ENCODE data around the gene ROR1. TPM values are rescaled to one million over a fixed set of nuclear protein-coding genes. Genes with fewer than 3 reads are reported as not detected.

The ROR1 gene
- total RNA-seq, 1 experiment from 2014 or later: 2.7 TPM

DNA sequence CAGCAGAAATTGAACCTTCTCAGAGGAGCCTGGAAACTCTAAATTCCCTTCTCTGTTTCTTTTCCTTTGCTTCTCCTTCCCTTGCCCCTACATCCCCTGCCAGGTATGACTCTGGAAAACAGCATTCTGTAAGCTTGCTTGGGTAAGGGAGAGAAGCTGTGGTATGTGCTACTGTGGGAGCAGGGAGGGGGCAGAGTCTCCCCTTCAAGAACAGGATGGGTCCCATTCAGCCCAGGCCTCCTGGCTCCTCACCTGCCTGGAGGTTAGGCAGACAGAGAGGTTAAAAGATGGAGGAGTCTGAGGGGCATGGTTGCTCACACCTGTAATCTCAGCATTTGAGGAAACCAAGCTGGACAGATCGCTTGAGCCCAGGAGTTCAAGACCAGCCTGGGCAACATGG lies 389.0 kb downstream of the ROR1 start:
- intact Hi-C loops (cut with micrococcal nuclease): no loop called here
- Histone ChIP-seq H3K27ac (ENCODE audit: low read depth, low read length) (no peak overlapping the region), H3K4me3 (replicated peaks in 1 of 2; ENCODE audit: low read depth in 1 of 2, low read length in 2 of 2) (no peak overlapping the region), H3K9me2 (ENCODE audit: insufficient read depth) (no peaks in the 10 kb centered on the region), H3K4me1 (ENCODE audit: control insufficient read depth in 1 of 2, insufficient read depth in 2 of 2, low read length in 2 of 2) (no peaks in the 10 kb centered on the region), H3K9ac (ENCODE audit: low read length) (no peak overlapping the region), H2AFZ (ENCODE audit: low read depth, low read length, poor library complexity, severe bottlenecking) (no peak overlapping the region), H3K79me2 (ENCODE audit: insufficient read depth, low read length) (no peaks in the 10 kb centered on the region), H3K36me3 (ENCODE audit: control insufficient read depth in 1 of 2, insufficient read depth in 2 of 2, low read length in 2 of 2) (no peaks in the 10 kb centered on the region), H3K4me2 (ENCODE audit: low read length) (no peak overlapping the region), H3K27me3 (ENCODE audit: insufficient read depth, low read length) (no peaks in the 10 kb centered on the region), H3K9me3 (ENCODE audit: control insufficient read depth in 1 of 2, insufficient read depth in 1 of 2, low read depth in 1 of 2, low read length in 2 of 2) (no peaks in the 10 kb centered on the region), H4K20me1 (ENCODE audit: insufficient read depth) (no peaks in the 10 kb centered on the region)
- POLR2A ChIA-PET: no interaction called here
- DNase-seq (ENCODE audit: low read depth, low spot score): no peak
- CTCF ChIA-PET: interaction anchor here (1.7 kb wide), 1 partner anchor 501 kb away, joined by 3 read pairs; no protein-coding TSS in a partner anchor
- no TSS peak for BruUV-seq (replicated peaks)
- RAD21 ChIA-PET (ENCODE audit: low non-redundant PET in 1 of 2, low total read pairs in 2 of 2, uncharacterized antibody in 2 of 2, unreplicated experiment in 2 of 2): interaction anchor here in 1 of 2 experiments (0.7 kb wide), 1 partner anchor 25 kb away, joined by 3 read pairs; no protein-coding TSS in a partner anchor
- no peak for ATAC-seq
- TF ChIP-seq EZH2phosphoT487 (IDR thresholded peaks at IDR 0.05; ENCODE audit: borderline replicate concordance): no peak
- TF ChIP-seq TCF7L2 (IDR thresholded peaks at IDR 0.05; ENCODE audit: borderline replicate concordance, extremely low read depth, insufficient read depth, insufficient read length): no peak
- no peak for TF ChIP-seq ZFX (IDR thresholded peaks at IDR 0.05)
- no peak for TF ChIP-seq SRF (IDR thresholded peaks at IDR 0.05; ENCODE audit: low read depth)
- no peak for TF ChIP-seq POLR2AphosphoS5 (IDR thresholded peaks at IDR 0.05; ENCODE audit: low read depth, low read length)
- no peak for TF ChIP-seq YY1 (IDR thresholded peaks at IDR 0.05; ENCODE audit: extremely low read depth, insufficient replicate concordance, low read depth, low read length)
- no peak for TF ChIP-seq CEBPB (IDR thresholded peaks at IDR 0.05; ENCODE audit: low read depth)
- TF ChIP-seq, protein P1, sequence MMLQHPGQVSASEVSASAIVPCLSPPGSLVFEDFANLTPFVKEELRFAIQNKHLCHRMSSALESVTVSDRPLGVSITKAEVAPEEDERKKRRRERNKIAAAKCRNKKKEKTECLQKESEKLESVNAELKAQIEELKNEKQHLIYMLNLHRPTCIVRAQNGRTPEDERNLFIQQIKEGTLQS (IDR thresholded peaks at IDR 0.05): no peak
- no peak for TF ChIP-seq FOSL1 (IDR thresholded peaks at IDR 0.05; ENCODE audit: low read depth)
- no peak for TF ChIP-seq EGR1 (IDR thresholded peaks at IDR 0.05; ENCODE audit: low read depth)
- no peak for TF ChIP-seq SP1 (IDR thresholded peaks at IDR 0.05; ENCODE audit: low read depth)
- no peak for TF ChIP-seq JUND (IDR thresholded peaks at IDR 0.05)

DNA sequence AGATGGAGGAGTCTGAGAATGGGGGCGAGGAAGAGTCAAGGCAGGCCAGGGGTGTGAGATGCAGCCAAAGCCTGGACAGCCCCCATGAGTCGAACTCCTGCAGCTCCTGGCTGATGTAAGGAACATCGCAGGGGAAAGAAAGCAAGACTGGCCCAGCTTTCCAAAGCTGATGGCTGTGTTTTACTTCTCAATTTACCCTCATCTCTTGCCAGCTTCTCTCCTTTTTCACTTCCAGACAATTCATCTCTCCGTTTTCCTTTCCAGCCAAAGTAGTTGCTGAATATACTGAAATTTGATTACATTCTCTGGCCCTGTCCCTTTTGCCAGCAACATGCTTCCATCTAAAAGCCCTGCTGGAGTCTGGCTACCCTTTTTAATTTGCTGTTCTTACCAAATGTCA lies 389.6 kb downstream of the ROR1 start:
- intact Hi-C loops (cut with micrococcal nuclease): no loop called here
- BruUV-seq (replicated peaks): no TSS peak

More for the DNA sequence above, 389.6 kb downstream of the ROR1 start:
- no peak for ATAC-seq
- CTCF ChIA-PET: interaction anchor here (1.0 to 1.7 kb wide), 4 partner anchors 295 to 502 kb away, joined by 3 to 9 read pairs (median 4); no protein-coding TSS in a partner anchor
- no peaks in the 10 kb centered on the region for H3K79me2 ChIP-seq (ENCODE audit: insufficient read depth, low read length)
- H3K27me3 ChIP-seq (ENCODE audit: insufficient read depth, low read length): no peaks in the 10 kb centered on the region
- no peak overlapping the region for H3K4me3 ChIP-seq (replicated peaks in 1 of 2; ENCODE audit: low read depth in 1 of 2, low read length in 2 of 2)
- POLR2A ChIA-PET: no interaction called here
- H2AFZ ChIP-seq (ENCODE audit: low read depth, low read length, poor library complexity, severe bottlenecking): no peak overlapping the region
- no peaks in the 10 kb centered on the region for H3K9me3 ChIP-seq (ENCODE audit: control insufficient read depth in 1 of 2, insufficient read depth in 1 of 2, low read depth in 1 of 2, low read length in 2 of 2)
- H3K9ac ChIP-seq (ENCODE audit: low read length): no peak overlapping the region
- no peak for DNase-seq (ENCODE audit: low read depth, low spot score)
- H3K27ac ChIP-seq (ENCODE audit: low read depth, low read length): no peak overlapping the region
- TF ChIP-seq, protein P2, sequence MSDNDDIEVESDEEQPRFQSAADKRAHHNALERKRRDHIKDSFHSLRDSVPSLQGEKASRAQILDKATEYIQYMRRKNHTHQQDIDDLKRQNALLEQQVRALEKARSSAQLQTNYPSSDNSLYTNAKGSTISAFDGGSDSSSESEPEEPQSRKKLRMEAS (IDR thresholded peaks at IDR 0.05): no peak
- no peak for TF ChIP-seq POLR2AphosphoS5 (IDR thresholded peaks at IDR 0.05; ENCODE audit: low read depth, low read length)
- no peak for TF ChIP-seq ZFX (IDR thresholded peaks at IDR 0.05)
- TF ChIP-seq YY1 (IDR thresholded peaks at IDR 0.05; ENCODE audit: extremely low read depth, insufficient replicate concordance, low read depth, low read length): no peak
- no peak for TF ChIP-seq JUND (IDR thresholded peaks at IDR 0.05)
- no peak for TF ChIP-seq ZNF274 (IDR thresholded peaks at IDR 0.05; ENCODE audit: low read depth, low read length)
- no peak for TF ChIP-seq FOSL1 (IDR thresholded peaks at IDR 0.05; ENCODE audit: low read depth)
- TF ChIP-seq EZH2 (IDR thresholded peaks at IDR 0.05): no peak
- TF ChIP-seq SIN3A (IDR thresholded peaks at IDR 0.05; ENCODE audit: low read depth): no peak
- TF ChIP-seq RAD21 (IDR thresholded peaks at IDR 0.05; ENCODE audit: low read depth): no peak
- TF ChIP-seq CBX3 (IDR thresholded peaks at IDR 0.05; ENCODE audit: low read depth): no peak
- TF ChIP-seq, protein P3, sequence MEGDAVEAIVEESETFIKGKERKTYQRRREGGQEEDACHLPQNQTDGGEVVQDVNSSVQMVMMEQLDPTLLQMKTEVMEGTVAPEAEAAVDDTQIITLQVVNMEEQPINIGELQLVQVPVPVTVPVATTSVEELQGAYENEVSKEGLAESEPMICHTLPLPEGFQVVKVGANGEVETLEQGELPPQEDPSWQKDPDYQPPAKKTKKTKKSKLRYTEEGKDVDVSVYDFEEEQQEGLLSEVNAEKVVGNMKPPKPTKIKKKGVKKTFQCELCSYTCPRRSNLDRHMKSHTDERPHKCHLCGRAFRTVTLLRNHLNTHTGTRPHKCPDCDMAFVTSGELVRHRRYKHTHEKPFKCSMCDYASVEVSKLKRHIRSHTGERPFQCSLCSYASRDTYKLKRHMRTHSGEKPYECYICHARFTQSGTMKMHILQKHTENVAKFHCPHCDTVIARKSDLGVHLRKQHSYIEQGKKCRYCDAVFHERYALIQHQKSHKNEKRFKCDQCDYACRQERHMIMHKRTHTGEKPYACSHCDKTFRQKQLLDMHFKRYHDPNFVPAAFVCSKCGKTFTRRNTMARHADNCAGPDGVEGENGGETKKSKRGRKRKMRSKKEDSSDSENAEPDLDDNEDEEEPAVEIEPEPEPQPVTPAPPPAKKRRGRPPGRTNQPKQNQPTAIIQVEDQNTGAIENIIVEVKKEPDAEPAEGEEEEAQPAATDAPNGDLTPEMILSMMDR (IDR thresholded peaks at IDR 0.05 in 2 of 3, conservative IDR thresholded peaks at IDR 0.05 in 1 of 3; ENCODE audit: borderline replicate concordance in 1 of 3, insufficient read depth in 1 of 3, low read depth in 2 of 3, low read length in 2 of 3): no peak
- TF ChIP-seq ELF1 (IDR thresholded peaks at IDR 0.05; ENCODE audit: borderline replicate concordance, low read depth): no peak
- no peaks in the 10 kb centered on the region for H3K4me1 ChIP-seq (ENCODE audit: control insufficient read depth in 1 of 2, insufficient read depth in 2 of 2, low read length in 2 of 2)
- RAD21 ChIA-PET (ENCODE audit: low non-redundant PET in 1 of 2, low total read pairs in 2 of 2, uncharacterized antibody in 2 of 2, unreplicated experiment in 2 of 2): no interaction called here
- no peaks in the 10 kb centered on the region; the same call in 1 of the 2 replicates for H3K9me2 ChIP-seq (ENCODE audit: insufficient read depth)
- no peaks in the 10 kb centered on the region for H3K36me3 ChIP-seq (ENCODE audit: control insufficient read depth in 1 of 2, insufficient read depth in 2 of 2, low read length in 2 of 2)
- no peaks in the 10 kb centered on the region for H4K20me1 ChIP-seq (ENCODE audit: insufficient read depth)
- H3K4me2 ChIP-seq (ENCODE audit: low read length): no peak overlapping the region

Measured in HCT116 (cell line).